IMR-90 (cell line): ENCODE data around the gene KCNT2.

Experiments used
- CEBPB ChIP-seq: IDR thresholded peaks from 2 replicates; pipeline ENCODE4 v1.6.1; 2012; ENCODE audit warnings: low read depth, low read length, improper control_type of control experiment
- CHD1 ChIP-seq: IDR thresholded peaks from 2 replicates; pipeline ENCODE4 v1.6.1; 2012; ENCODE audit warnings: low read depth, low read length, improper control_type of control experiment
- CTCF ChIP-seq: conservative IDR thresholded peaks from 2 replicates; pipeline ENCODE4 v1.5.1; 2012; ENCODE audit warnings: mild to moderate bottlenecking, low read depth, low read length, improper control_type of control experiment
- ELK1 ChIP-seq: fragments of 150-350 bp; IDR thresholded peaks from 2 replicates; pipeline ENCODE4 v1.6.1; 2016; ENCODE audit warnings: low read depth, mild to moderate bottlenecking, low read length, moderate library complexity, borderline replicate concordance
- MAZ ChIP-seq: IDR thresholded peaks from 2 replicates; pipeline ENCODE4 v1.6.1; 2012; ENCODE audit warnings: low read depth, mild to moderate bottlenecking, low read length, improper control_type of control experiment, moderate library complexity, borderline replicate concordance
- NFE2L2 ChIP-seq: fragments of 150-350 bp; IDR thresholded peaks from 2 replicates; pipeline ENCODE4 v1.6.1; 2016; ENCODE audit warnings: low read depth, mild to moderate bottlenecking, low read length
- POLR2A ChIP-seq: IDR thresholded peaks from 2 replicates; pipeline ENCODE4 v1.6.1; 2012; ENCODE audit warnings: mild to moderate bottlenecking, low read depth, low read length
- RAD21 ChIP-seq: IDR thresholded peaks from 2 replicates; pipeline ENCODE4 v1.6.1; 2012; ENCODE audit warnings: low read length, improper control_type of control experiment
- RCOR1 ChIP-seq: IDR thresholded peaks from 2 replicates; pipeline ENCODE4 v1.6.1; 2012; ENCODE audit warnings: mild to moderate bottlenecking, low read length, improper control_type of control experiment; ENCODE audit not compliant: insufficient replicate concordance
- RFX5 ChIP-seq: IDR thresholded peaks from 2 replicates; pipeline ENCODE4 v1.8.0; 2012; ENCODE audit warnings: low read depth, mild to moderate bottlenecking, low read length, moderate library complexity
- SMC3 ChIP-seq: fragments of 150-350 bp; IDR thresholded peaks from 2 replicates; pipeline ENCODE4 v1.6.1; 2016; ENCODE audit warnings: low read depth, mild to moderate bottlenecking, antibody characterized with exemption, low read length, moderate library complexity

GRCh38 chr1:196259316-196259715 lies 348.9 kb downstream of the KCNT2 start:
- no peak for TF ChIP-seq CTCF
- TF ChIP-seq RCOR1 = no peak
- TF ChIP-seq POLR2A = no peak
- no peak for TF ChIP-seq RFX5
- no peak for TF ChIP-seq CHD1
- TF ChIP-seq CEBPB = no peak
- no peak for TF ChIP-seq SMC3
- TF ChIP-seq NFE2L2 = no peak
- no peak for TF ChIP-seq ELK1
- no peak for TF ChIP-seq RAD21
- TF ChIP-seq MAZ = no peak
